Parathyroid adenoma (tissue), 2 donors: ENCODE results near the gene MAPRE2.

Experiments
- H2AFZ ChIP-seq: fragments of 300-600 bp; sonication (generic); one replicate; pipeline ENCODE4 v1.7.0; 2017; ENCODE audit warnings: antibody characterized with exemption, mild to moderate bottlenecking
- H3K27ac ChIP-seq: fragments of 300-600 bp; sonication (generic); one replicate; pipeline ENCODE4 v1.7.0; 2017
- H3K27me3 ChIP-seq: fragments of 300-600 bp; sonication (generic); one replicate; pipeline ENCODE4 v1.7.0; 2017; ENCODE audit warnings: low read length; ENCODE audit not compliant: control insufficient read depth, insufficient read depth
- H3K36me3 ChIP-seq: fragments of 300-600 bp; sonication (generic); one replicate; pipeline ENCODE4 v1.7.0; 2017; ENCODE audit warnings: low read length; ENCODE audit not compliant: control insufficient read depth, insufficient read depth
- H3K4me1 ChIP-seq: fragments of 300-600 bp; sonication (generic); one replicate; pipeline ENCODE4 v1.7.0; 2017; ENCODE audit warnings: control low read depth
- H3K4me2 ChIP-seq: fragments of 300-600 bp; sonication (generic); one replicate; pipeline ENCODE4 v1.7.0; 2017; ENCODE audit warnings: low read length
- H3K4me3 ChIP-seq: fragments of 300-600 bp; sonication (generic); one replicate; pipeline ENCODE4 v1.7.0; 2017; ENCODE audit warnings: low read depth, low read length
- H3K79me2 ChIP-seq: fragments of 300-600 bp; sonication (generic); one replicate; pipeline ENCODE4 v1.7.0; 2017; ENCODE audit warnings: control low read depth
- H3K9ac ChIP-seq: fragments of 300-600 bp; sonication (generic); one replicate; pipeline ENCODE4 v1.7.0; 2017; ENCODE audit warnings: mild to moderate bottlenecking
- H3K9me3 ChIP-seq: fragments of 300-600 bp; sonication (generic); one replicate; pipeline ENCODE4 v1.7.0; 2017; ENCODE audit warnings: low read length; ENCODE audit not compliant: control insufficient read depth
- CTCF ChIP-seq: fragments of 300-600 bp; sonication (generic); IDR thresholded peaks from one replicate; pipeline ENCODE4 v1.7.0; 2017; ENCODE audit warnings: antibody characterized with exemption, mild to moderate bottlenecking
- donor health status: primary hyperparathyroidism.

The MAPRE2 gene

DNA sequence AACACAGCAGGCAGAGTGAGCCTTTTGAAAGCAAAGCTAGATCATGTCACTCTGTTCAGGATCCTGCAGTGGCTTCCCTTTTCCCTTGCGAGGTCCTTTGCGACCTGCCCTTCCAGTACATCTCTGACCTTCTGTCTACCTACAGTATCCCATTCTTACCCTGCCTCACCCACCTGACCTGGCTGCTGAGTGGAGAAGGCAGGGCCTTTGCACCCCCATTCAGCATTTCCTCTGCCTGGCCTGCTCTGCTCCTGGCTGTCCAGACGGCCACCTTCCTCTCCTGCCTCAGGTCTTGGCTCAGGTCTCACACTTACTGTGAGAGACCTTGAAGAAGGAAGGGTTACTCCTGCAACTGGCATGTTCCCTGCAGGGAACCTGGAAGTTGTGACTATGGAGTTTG is 77.4 kb downstream of the MAPRE2 start:
- Histone ChIP-seq H3K4me2 (no peak overlapping the region), H3K36me3 (no peaks in the 10 kb centered on the region), H3K27ac (no peak overlapping the region), H3K27me3 (no peaks in the 10 kb centered on the region), H3K4me1 (no peaks in the 10 kb centered on the region), H3K4me3 (no peak overlapping the region), H3K9ac (no peak overlapping the region), H2AFZ (no peak overlapping the region), H3K9me3 (no peaks in the 10 kb centered on the region), H3K79me2 (no peaks in the 10 kb centered on the region)
- no peak for TF ChIP-seq CTCF

DNA sequence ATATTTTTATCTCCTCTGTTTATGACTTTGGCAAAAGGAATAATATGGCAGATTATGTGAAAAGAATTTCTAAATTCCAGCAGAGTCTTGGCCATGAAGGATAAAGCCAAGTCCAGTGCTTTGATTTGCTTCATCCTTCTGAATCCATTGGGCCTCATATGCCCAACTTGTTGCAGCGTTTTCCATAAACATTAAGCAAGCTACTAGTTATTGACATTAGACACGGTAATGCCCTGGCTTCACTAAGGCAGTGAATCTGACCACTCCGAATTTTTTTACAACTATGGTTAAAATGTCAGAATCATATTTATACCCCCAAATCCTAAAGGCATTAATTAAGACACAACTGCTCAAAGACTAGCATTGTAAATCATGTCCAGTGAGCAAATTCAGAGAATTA is 79.8 kb downstream of the MAPRE2 start:
- H3K4me3 ChIP-seq = no peak overlapping the region
- H3K79me2 ChIP-seq = no peaks in the 10 kb centered on the region
- no peak for TF ChIP-seq CTCF
- no peak overlapping the region for H3K9ac ChIP-seq
- no peaks in the 10 kb centered on the region for H3K27me3 ChIP-seq
- no peaks in the 10 kb centered on the region for H3K9me3 ChIP-seq
- H3K4me1 ChIP-seq = no peaks in the 10 kb centered on the region
- H3K36me3 ChIP-seq = no peaks in the 10 kb centered on the region
- H3K4me2 ChIP-seq = no peak overlapping the region
- no peak overlapping the region for H2AFZ ChIP-seq
- no peak overlapping the region for H3K27ac ChIP-seq

DNA sequence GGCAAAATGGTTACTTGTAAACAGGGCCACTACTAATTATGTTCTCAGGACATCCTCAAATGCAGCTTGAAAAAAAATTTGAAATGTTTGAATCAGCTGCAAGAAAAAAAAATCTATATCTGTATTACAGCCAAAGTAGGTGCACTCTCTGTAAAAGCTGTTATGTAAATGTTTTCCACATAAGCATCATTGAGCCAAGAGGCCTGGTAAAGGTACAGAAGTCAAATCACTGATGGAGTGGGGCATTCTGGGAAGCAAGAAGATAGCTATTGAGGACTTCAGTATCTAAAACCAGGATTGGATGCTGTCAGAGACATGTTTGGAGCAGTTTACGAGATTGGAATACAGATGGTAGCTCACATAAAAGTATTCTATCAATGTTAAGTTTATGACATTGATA is 80.3 kb downstream of the MAPRE2 start:
- Histone ChIP-seq H3K79me2 (no peaks in the 10 kb centered on the region), H3K9ac (no peak overlapping the region), H3K4me2 (no peak overlapping the region), H3K27me3 (no peaks in the 10 kb centered on the region), H3K27ac (no peak overlapping the region), H3K4me1 (no peaks in the 10 kb centered on the region), H2AFZ (no peak overlapping the region), H3K36me3 (no peaks in the 10 kb centered on the region), H3K9me3 (no peaks in the 10 kb centered on the region), H3K4me3 (no peak overlapping the region)
- TF ChIP-seq CTCF = no peak

DNA sequence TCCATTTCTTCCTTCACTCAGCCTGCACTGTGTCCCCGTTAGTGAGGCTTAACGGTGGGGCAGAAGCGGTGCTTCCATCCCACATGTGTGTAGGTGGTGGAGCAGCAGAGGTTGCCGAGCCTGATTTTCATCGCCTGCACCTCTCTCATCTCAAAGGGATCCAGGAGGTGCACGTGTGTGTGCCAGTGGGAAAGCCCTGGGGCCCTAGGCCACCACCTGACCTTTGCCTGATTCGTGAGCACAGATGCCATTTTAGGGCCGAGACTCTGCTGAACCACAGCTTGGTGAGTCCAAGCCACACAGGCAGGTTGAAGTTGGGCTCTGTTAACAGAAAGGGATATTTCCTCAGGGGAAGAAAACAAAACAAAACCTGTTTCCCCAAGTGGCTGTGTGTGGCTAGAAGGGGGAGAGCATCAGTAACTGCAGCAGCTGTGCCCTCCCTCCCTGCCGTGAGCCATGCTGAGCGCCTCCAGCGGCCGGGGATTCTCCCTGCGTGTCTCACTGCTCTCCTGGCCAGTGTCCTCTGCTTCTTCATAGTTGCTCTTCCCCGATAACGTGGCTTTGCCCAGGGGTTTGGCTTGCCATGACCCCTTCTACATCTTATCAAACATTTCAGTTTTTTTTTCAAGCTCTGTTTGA is 81.5 kb downstream of the MAPRE2 start:
- no peak for TF ChIP-seq CTCF
- H3K79me2 ChIP-seq = no peaks in the 10 kb centered on the region
- H3K27ac ChIP-seq = no peak overlapping the region
- H3K9ac ChIP-seq = no peak overlapping the region
- no peaks in the 10 kb centered on the region for H3K36me3 ChIP-seq
- H2AFZ ChIP-seq = no peak overlapping the region
- H3K4me3 ChIP-seq = no peak overlapping the region
- no peaks in the 10 kb centered on the region for H3K4me1 ChIP-seq
- no peaks in the 10 kb centered on the region for H3K9me3 ChIP-seq
- no peaks in the 10 kb centered on the region for H3K27me3 ChIP-seq
- H3K4me2 ChIP-seq = no peak overlapping the region

DNA sequence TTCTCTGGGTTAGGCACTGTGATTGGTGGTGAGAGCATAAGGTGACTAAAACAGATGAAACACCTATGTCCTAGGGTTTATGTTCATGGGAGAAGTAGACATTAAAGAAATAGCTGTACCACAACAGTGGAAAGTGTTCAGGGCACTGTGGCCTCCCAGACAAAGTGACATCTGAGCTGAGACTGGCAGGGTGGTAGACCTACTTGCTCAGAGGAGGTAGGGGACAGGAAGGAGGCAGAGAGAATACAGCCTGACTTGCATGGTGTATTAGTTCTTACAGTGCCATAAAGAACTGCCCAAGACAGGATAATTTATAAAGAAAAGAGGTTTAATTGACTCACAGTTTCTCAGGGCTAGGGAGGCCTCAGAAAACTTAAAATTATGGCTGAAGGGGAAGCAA is 82.6 kb downstream of the MAPRE2 start:
- Histone ChIP-seq H3K4me3 (no peak overlapping the region), H3K4me1 (no peaks in the 10 kb centered on the region), H3K36me3 (no peaks in the 10 kb centered on the region), H3K79me2 (no peaks in the 10 kb centered on the region), H3K4me2 (no peak overlapping the region), H3K9me3 (no peaks in the 10 kb centered on the region), H3K9ac (no peak overlapping the region), H3K27me3 (no peaks in the 10 kb centered on the region), H2AFZ (no peak overlapping the region), H3K27ac (no peak overlapping the region)
- no peak for TF ChIP-seq CTCF
